ENCODE data around the gene MEP1B.

MEP1B gene

DNA sequence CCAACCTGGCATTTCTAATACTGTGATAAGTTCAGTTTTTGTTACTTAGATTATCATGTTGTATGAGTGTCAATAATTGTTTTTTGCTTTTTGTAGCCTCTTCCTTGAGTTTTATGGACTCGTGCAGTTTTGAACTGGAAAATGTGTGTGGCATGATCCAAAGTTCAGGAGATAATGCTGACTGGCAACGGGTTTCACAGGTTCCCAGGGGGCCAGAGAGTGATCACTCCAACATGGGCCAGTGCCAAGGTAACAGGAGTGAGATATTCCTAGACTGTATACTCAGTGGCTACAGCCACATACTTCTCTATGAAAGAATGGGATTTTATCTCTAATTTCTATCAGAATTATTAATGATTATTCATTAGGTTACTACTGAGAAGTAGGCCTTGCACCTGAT lies 18.2 kb downstream of the MEP1B start:
- TF ChIP-seq TAF1 (IDR thresholded peaks at IDR 0.05; ENCODE audit: borderline replicate concordance, insufficient read depth, low read length): no peak
- no peak for TF ChIP-seq POLR2AphosphoS5 (IDR thresholded peaks at IDR 0.05; ENCODE audit: low read depth, low read length)
- no peak for TF ChIP-seq SIN3A (IDR thresholded peaks at IDR 0.05; ENCODE audit: borderline replicate concordance, insufficient read depth, low read length)
- TF ChIP-seq, protein P1, sequence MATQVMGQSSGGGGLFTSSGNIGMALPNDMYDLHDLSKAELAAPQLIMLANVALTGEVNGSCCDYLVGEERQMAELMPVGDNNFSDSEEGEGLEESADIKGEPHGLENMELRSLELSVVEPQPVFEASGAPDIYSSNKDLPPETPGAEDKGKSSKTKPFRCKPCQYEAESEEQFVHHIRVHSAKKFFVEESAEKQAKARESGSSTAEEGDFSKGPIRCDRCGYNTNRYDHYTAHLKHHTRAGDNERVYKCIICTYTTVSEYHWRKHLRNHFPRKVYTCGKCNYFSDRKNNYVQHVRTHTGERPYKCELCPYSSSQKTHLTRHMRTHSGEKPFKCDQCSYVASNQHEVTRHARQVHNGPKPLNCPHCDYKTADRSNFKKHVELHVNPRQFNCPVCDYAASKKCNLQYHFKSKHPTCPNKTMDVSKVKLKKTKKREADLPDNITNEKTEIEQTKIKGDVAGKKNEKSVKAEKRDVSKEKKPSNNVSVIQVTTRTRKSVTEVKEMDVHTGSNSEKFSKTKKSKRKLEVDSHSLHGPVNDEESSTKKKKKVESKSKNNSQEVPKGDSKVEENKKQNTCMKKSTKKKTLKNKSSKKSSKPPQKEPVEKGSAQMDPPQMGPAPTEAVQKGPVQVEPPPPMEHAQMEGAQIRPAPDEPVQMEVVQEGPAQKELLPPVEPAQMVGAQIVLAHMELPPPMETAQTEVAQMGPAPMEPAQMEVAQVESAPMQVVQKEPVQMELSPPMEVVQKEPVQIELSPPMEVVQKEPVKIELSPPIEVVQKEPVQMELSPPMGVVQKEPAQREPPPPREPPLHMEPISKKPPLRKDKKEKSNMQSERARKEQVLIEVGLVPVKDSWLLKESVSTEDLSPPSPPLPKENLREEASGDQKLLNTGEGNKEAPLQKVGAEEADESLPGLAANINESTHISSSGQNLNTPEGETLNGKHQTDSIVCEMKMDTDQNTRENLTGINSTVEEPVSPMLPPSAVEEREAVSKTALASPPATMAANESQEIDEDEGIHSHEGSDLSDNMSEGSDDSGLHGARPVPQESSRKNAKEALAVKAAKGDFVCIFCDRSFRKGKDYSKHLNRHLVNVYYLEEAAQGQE (IDR thresholded peaks at IDR 0.05; ENCODE audit: insufficient read depth in 1 of 2, low read depth in 2 of 2, low read length in 2 of 2): no peak

DNA sequence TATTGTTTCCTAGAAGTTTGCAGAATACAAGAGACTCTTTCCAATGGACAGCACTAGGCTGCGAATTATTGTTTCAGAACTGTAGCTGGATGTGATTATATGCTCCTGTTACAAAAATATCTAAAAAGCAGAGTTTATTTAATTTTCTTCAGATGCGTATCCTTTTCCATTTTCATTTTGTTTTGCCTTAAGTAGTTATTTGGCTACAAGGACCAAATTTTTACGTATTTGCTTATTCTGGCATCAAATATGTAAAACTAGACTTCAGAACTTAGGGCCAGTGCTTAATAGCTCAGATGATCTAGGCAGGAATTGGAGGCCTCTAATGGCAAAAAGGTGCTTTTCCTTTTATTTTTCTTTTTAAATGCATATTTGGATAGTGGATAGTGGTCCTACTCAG lies 18.7 kb downstream of the MEP1B start:
- TF ChIP-seq TAF1 (IDR thresholded peaks at IDR 0.05; ENCODE audit: borderline replicate concordance, insufficient read depth, low read length) (no peak), FOXP2 (optimal IDR thresholded peaks at IDR 0.05; ENCODE audit: borderline replicate concordance, extremely low read depth, extremely low read length, insufficient read depth) (no peak)

DNA sequence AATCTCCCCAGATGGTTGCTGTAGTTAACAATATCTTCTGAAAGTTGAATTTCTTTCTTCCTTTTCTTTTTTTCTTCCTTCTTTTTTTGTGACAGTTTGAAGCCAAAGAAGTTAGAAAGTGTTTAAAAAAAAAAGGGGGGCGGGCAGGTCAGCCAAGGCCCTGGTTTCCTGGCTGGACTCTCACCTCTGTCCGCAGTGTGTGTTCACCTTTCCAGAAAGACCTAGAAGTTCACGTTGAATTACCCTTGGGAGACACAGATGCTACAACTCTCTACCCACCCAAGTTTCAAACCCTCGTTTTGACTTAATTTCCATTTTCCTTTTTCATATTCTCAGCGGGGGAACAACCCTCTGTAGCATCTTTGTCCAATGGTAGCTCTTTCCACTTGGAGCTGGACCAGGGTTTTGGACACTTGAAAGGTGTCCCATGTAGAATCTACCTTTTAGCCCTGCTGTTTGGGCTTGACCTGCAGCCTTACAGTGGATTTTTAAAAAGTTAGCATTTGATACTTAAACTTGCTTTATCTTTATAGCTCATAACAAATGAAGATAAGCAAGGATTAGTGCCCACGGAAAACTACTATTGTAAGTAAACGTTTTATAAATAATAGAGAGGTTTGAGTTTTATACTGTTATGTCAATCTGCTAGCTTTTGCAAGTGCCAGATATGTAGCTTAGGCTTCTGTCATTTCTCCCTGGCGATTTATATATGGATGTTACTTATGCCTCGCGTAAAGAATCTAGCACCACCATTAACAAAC lies 20.0 kb downstream of the MEP1B start:
- TF ChIP-seq, protein P1 (IDR thresholded peaks at IDR 0.05; ENCODE audit: insufficient read depth in 1 of 2, low read depth in 2 of 2, low read length in 2 of 2): no peak
- TF ChIP-seq POLR2AphosphoS5 (IDR thresholded peaks at IDR 0.05; ENCODE audit: low read depth, low read length) (no peak), TAF1 (IDR thresholded peaks at IDR 0.05; ENCODE audit: borderline replicate concordance, insufficient read depth, low read length) (no peak), SIN3A (IDR thresholded peaks at IDR 0.05; ENCODE audit: borderline replicate concordance, insufficient read depth, low read length) (no peak), FOXP2 (optimal IDR thresholded peaks at IDR 0.05; ENCODE audit: borderline replicate concordance, extremely low read depth, extremely low read length, insufficient read depth) (no peak)

DNA sequence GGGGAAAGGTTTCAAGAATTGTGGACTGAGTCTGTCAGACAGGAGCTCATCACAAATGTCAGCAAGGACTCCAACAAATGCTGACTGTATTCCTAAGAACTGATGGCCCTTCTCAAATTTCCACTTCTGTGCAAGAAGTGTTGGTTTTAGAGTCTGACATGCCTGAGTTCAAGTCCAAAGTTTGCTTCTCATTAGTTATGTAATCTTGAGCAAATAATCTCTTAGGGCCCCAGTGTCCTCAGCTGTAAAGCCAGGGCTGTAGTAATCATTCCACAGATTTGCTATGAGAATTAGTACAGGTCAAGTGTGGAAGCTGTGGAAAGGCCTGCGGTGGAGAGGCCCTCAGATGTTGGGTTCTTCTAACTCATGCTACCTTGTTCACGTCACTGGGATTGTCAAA lies 23.9 kb downstream of the MEP1B start:
- TF ChIP-seq SIN3A (IDR thresholded peaks at IDR 0.05; ENCODE audit: borderline replicate concordance, insufficient read depth, low read length) (no peak), POLR2AphosphoS5 (IDR thresholded peaks at IDR 0.05; ENCODE audit: low read depth, low read length) (no peak)
- TF ChIP-seq, protein P1 (IDR thresholded peaks at IDR 0.05; ENCODE audit: insufficient read depth in 1 of 2, low read depth in 2 of 2, low read length in 2 of 2): no peak

DNA sequence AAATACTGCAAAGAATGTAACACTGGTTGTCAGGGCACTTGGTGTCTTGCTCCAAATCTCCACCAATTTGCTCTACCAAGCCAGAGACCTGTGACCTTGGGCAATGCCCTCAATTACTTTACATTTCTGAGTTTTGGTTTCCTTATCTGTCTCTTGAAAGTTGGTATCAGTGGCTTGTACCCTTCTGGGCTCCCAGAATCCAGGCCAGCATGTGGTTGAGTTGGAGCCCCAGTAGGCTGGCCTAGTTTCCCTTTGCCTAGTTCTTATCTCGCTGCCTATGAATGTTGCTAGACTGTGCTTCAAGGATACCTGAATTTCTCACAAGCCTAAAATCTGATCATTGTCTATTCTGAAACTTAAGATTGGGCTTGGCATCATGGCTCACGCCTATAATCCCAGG lies 26.6 kb downstream of the MEP1B start:
- TF ChIP-seq, protein P1 (IDR thresholded peaks at IDR 0.05; ENCODE audit: insufficient read depth in 1 of 2, low read depth in 2 of 2, low read length in 2 of 2): no peak
- no peak for TF ChIP-seq SIN3A (IDR thresholded peaks at IDR 0.05; ENCODE audit: borderline replicate concordance, insufficient read depth, low read length)
- TF ChIP-seq TAF1 (IDR thresholded peaks at IDR 0.05; ENCODE audit: borderline replicate concordance, insufficient read depth, low read length): no peak
- no peak for TF ChIP-seq FOXP2 (optimal IDR thresholded peaks at IDR 0.05; ENCODE audit: borderline replicate concordance, extremely low read depth, extremely low read length, insufficient read depth)
- TF ChIP-seq POLR2AphosphoS5 (IDR thresholded peaks at IDR 0.05; ENCODE audit: low read depth, low read length): no peak
